DMS153 treated with DMSO at 0.1 percent for 48 hours (cell line): ENCODE results near the gene PSMB10.
"Not testable (repeated sequence)": the region's sequence is repeated elsewhere in the genome, so short reads cannot be mapped to it uniquely, and the experiment has no call there.

Experiments used
- DNase-seq: peaks from one replicate; lab custom pipeline; 2025; ENCODE audit not compliant: unreplicated experiment; lab: John Stamatoyannopoulos, UW

PSMB10 gene

GRCh38 chr16:67942510-67943255 is 6.0 kb upstream of the PSMB10 start:
- no peak for DNase-seq

- DNase-seq: no peak
Observed at GRCh38 chr16:67942200-67942509, 5.5 kb upstream of the PSMB10 start.

GRCh38 chr16:67941469-67942199 is 5.0 kb upstream of the PSMB10 start:
- DNase-seq: no peak

- no peak for DNase-seq
Observed at GRCh38 chr16:67940446-67941089, 3.9 kb upstream of the PSMB10 start.

GRCh38 chr16:67939507-67940445 is 3.1 kb upstream of the PSMB10 start:
- peak; percentile 33 for DNase-seq

- not testable (repeated sequence) for DNase-seq
Observed at GRCh38 chr16:67937713-67938112, 1.1 kb upstream of the PSMB10 start.

GRCh38 chr16:67936880-67937605 is 393 bp upstream of the PSMB10 start:
- DNase-seq: peak; percentile 53

- peak; percentile 96 for DNase-seq
Observed at GRCh38 chr16:67935402-67936123, 1.1 kb downstream of the PSMB10 start.

GRCh38 chr16:67935101-67935401 is 1.6 kb downstream of the PSMB10 start:
- DNase-seq: no peak

- DNase-seq: no peak
Observed at GRCh38 chr16:67934306-67935100, 2.1 kb downstream of the PSMB10 start.

- DNase-seq: no peak
Observed at GRCh38 chr16:67933805-67934204, 2.8 kb downstream of the PSMB10 start.

GRCh38 chr16:67932462-67932840 is 4.2 kb downstream of the PSMB10 start:
- DNase-seq: no peak

GRCh38 chr16:67931712-67932461 is 4.8 kb downstream of the PSMB10 start, which contains the start of gene CTRL:
TSS of gene CTRL (minus strand) at chr16:67931862. CDS start at chr16:67931852, 10 bp downstream.
- DNase-seq: no peak

- DNase-seq: no peak
Observed at GRCh38 chr16:67930678-67931211, 5.9 kb downstream of the PSMB10 start.

- no peak for DNase-seq
Observed at GRCh38 chr16:67930191-67930590, 6.5 kb downstream of the PSMB10 start.

GRCh38 chr16:67928561-67929364 is 7.9 kb downstream of the PSMB10 start:
- DNase-seq: peak; percentile 70

- DNase-seq: no peak
Observed at GRCh38 chr16:67928147-67928546, 8.5 kb downstream of the PSMB10 start.
